GM19452 (cell line): ENCODE results near the gene SOX6.

Experiments
- ATAC-seq: cut with Tn5 transposase; IDR thresholded peaks from one replicate; pipeline ENCODE4 v1.9.1; 2021; ENCODE audit not compliant: unreplicated experiment

SOX6 gene

DNA sequence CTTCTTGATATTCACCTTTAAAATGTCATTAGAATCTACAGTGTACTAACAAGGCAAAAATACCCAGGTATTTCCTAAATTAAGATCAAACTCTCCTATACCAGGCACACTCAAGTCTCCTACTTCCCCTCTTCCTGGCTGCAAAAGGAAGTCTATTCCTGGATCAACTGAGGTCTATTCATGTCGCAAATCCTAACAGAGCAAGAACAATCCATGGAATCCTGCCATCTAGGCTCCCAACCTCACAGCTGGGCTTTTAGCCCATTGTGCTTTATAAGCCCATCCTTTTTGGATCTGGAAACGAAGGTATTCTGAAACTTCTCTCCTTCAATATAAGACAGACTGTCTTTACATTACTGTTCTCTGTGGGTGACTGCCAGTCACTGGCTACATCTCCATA, 161.8 kb downstream of the SOX6 start:
- no peak for ATAC-seq

DNA sequence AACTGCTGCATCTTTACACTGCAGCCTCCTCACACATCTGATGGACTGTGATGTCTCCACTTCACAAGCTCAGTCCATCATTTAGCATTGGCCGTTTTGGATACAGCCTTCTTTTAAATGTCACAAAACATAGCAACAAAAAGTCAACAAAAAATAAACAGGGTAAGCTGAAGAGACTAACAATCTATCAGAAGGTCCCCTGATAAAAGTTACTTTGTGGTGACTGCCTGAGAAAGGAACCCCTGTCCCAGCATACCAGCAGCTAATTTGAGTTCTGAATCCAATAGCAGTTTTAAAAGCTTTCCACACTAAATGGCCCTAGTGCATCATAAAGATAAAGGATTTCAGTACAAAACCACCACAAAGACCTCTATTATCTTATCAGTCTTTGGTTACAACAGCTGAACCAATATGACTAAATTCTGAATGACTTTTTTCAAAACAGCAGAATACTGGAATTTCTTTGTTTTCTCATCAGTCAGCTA, 162.4 kb downstream of the SOX6 start:
- no peak for ATAC-seq

GRCh38 chr11:16191868-16192240, 164.5 kb downstream of the SOX6 start:
- no peak for ATAC-seq

- no peak for ATAC-seq
Observed at GRCh38 chr11:16191212-16191867, 165.0 kb downstream of the SOX6 start.

DNA sequence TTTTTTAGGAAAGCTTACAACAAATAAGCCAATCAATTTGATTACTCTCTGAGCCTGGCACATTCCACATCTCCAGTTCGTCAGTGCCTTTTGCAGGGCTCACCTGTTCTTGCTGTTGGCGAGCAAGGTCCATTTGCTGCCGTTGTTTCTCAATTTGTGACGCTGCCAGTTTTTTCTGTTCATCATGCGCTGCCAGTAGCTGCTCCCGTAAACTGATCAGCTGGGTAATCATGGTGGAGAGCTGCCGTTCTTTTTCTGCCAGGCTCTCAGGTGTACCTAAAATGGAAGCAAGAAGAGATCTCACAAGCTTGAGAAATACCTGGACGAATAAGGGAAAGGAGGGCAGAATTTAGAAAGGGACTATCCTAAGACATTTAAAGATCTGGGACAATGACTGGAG, 169.7 kb downstream of the SOX6 start:
- ATAC-seq = no peak

- no peak for ATAC-seq
Observed at GRCh38 chr11:16185042-16185441, 171.3 kb downstream of the SOX6 start.

GRCh38 chr11:16184588-16184987, 171.8 kb downstream of the SOX6 start:
- ATAC-seq = no peak

DNA sequence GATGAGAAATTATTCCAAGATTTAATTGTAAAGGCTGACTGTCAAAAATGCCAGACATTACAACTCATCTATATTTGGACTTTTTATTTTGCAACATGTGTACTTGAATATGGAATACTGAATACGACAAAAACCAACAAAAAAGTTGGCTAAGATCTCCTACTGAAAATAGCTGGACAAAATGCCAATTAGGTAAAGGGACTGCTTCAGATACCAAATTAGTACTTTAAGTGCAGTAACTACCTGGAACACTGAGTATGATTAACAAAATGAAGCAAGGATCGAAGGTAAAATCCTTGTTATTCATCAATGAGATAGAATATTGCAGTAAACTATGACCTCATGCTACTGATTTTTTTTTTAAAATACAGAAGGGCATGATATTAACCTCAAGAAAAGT, 173.8 kb downstream of the SOX6 start:
- ATAC-seq = no peak

DNA sequence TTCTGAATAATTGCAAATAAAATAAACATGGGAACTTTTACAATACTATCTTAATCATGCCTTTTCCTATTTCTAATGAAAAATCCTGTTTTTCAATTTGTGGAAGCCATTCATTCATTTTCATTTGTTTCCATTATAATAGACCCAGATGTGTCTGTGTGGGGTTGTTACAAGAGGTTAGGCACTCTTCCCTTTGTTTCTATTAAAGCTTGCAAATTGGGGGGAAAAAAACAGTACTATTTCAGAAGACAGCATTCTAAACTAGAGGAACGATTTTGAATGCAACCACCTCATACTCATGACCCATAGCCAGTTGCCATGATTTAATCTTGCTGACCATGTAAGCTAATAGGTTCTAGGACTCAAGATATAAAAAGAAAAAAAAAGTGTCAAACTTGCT, 175.5 kb downstream of the SOX6 start:
- ATAC-seq = no peak

GRCh38 chr11:16179676-16180075, 176.7 kb downstream of the SOX6 start:
- no peak for ATAC-seq

DNA sequence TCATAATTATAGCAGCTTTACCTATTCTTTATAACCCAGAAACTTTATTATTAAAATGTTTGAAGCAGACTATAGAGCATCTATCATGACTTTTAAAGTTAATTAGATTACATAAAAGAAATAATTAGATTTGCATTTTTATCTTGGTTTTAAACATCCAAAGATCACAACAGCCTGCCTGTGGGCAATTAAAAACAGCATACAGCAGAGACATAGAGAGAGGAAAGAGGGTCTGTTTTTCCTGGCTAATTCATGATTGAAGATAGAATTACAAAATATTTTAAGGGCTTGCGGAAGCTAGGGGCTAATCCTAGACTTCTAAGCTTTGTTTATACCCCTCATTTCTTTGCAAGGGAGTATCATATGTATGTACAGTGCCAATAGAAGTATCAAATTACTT, 178.1 kb downstream of the SOX6 start:
- no peak for ATAC-seq

- ATAC-seq = no peak
Observed at GRCh38 chr11:16177688-16178087, 178.7 kb downstream of the SOX6 start.

DNA sequence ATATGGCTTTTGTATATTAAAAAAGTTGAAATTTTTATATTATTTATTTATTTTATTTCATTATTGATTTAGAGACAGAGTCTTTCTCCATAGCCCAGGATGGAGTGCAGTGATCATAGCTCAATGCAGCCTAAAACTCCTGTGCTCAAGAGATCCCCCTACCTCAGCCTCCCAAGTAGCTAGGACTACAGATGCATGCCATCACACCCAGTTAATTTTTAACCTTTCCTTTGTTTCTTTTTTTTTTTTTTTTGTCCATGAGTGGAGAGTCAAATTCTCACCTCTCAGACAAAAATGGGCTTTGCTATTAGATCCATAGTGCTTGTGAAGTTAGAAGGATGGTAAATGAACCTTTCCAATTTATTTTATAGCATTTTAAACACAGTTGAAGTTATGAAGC, 182.5 kb downstream of the SOX6 start:
- no peak for ATAC-seq

DNA sequence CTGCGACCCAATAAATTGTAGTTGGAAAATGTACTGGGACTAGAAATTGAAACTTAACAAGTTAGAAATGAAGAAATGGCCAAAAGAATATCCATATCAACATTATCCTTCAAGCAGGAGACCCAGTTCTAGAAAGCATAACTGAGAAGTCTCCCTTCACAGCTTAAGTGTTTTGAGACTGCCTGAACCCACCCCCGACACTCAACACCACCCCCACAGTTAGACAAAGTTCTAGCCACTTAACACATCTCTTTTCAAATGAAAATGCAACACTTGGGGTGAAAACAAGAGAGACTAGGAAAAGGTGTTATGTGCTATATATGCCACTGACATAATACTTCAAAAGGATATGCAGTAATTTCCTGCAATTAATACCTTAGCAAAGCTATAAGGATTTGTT, 184.5 kb downstream of the SOX6 start:
- no peak for ATAC-seq

DNA sequence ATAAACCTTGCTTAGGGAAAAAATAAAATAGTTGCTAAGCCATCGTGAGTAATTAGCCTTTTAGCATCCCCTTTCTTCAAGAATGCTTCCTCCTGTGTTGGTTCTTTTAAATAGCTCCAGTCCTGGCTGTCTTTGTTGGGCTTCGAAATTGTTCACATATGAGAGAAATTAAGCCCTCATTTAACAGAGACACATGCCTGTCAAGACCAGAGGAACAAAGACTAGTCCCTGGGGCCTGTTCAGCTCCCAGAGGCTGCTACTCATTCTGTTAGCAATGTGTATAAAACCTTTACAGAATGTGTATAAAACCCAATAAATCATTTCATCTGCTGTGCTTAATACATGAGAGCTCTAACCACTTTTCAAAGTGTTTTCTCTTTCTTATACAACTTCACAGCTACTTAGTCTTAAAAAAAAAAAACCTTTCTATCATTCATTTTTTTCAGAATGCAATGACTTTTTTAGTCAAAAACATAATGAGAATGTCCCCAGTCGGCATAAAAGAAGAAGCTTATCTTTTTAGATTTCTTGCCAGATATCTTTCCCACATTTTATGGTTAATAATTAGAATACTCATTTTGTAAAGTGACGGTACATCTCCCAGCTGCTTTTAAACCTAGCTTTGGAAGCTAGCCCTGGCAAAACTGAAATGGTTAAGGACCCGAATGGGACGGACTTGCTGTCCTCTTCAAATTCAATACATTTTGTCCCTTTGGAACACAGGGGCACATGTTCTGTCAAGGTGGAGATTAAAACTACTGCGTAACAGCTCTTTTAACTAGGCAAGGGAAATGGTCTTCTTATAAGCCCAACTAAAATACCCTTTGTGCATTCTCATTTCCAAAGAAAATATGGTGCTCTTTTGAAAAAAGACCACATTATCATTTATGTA, 186.1 kb downstream of the SOX6 start:
- ATAC-seq = no peak

- ATAC-seq = no peak
Observed at GRCh38 chr11:16169541-16169940, 186.8 kb downstream of the SOX6 start.

- ATAC-seq = no peak
Observed at GRCh38 chr11:16167706-16168487, 188.4 kb downstream of the SOX6 start.

- ATAC-seq = no peak
Observed at GRCh38 chr11:16166571-16166970, 189.8 kb downstream of the SOX6 start.

DNA sequence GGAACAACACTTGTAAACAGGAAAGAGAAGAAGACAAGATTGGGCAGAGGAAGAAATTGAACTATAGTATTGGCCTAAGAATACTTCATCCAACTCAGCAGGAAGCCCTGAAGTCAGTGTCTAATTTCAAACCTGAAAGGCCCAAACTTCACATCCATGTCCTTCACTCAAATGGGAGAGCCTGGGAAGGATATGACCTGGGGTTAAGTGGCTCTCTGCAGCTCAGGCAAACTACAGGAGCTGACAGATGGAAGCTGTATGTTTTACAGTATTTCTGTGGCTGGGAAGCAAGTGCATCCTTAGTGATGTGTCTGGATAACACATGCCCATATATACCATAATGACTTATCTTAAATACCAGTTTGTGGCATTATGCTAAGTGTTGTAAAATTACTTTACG, 196.2 kb downstream of the SOX6 start:
- ATAC-seq = no peak

- ATAC-seq = no peak
Observed at GRCh38 chr11:16158426-16158994, 197.8 kb downstream of the SOX6 start.

DNA sequence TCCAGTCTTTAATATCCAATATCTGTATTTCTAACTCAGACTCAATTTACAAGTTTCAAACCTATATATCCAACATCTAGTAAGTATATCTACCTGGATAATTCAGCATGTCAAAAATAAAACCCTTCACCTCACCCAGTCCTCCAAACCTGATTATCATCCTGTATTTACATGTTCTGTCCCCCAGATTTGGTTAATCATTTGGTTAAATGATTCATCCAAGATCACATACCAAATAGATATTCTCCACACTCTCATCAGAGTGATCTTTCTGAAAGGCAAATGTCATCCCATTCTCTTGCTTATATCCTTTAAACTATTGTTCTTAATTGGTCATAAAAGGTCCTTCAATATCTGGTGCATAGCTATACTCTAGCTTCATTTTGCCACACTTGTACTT, 199.0 kb downstream of the SOX6 start:
- no peak for ATAC-seq
